Astrocyte (in vitro differentiated cells and primary cell): ENCODE results near the gene ZNF362.

Experiments
- CTCF ChIP-seq: IDR thresholded peaks from 2 replicates; pipeline ENCODE4 v1.5.1; 2011; ENCODE audit warnings: low read depth, mild to moderate bottlenecking, inconsistent platforms, low read length, moderate library complexity; ENCODE audit not compliant: insufficient read depth
- EZH2 ChIP-seq: IDR thresholded peaks from 2 replicates; pipeline ENCODE4 v1.6.1; 2012; ENCODE audit warnings: mild to moderate bottlenecking, low read length, inconsistent platforms; ENCODE audit not compliant: insufficient read depth

- no peak for TF ChIP-seq CTCF
- TF ChIP-seq EZH2: no peak
Measured at GRCh38 chr1:33220676-33221384, 35.5 kb upstream of the ZNF362 start.
